ENCODE results near the gene HACD2. TPM values are rescaled to one million over a fixed set of nuclear protein-coding genes. Genes with fewer than 3 reads are reported as not detected.

The HACD2 gene, protein sequence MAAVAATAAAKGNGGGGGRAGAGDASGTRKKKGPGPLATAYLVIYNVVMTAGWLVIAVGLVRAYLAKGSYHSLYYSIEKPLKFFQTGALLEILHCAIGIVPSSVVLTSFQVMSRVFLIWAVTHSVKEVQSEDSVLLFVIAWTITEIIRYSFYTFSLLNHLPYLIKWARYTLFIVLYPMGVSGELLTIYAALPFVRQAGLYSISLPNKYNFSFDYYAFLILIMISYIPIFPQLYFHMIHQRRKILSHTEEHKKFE
- total RNA-seq, result 10 to 100 TPM; 24.9 to 51.6 (median 36.0) TPM

DNA sequence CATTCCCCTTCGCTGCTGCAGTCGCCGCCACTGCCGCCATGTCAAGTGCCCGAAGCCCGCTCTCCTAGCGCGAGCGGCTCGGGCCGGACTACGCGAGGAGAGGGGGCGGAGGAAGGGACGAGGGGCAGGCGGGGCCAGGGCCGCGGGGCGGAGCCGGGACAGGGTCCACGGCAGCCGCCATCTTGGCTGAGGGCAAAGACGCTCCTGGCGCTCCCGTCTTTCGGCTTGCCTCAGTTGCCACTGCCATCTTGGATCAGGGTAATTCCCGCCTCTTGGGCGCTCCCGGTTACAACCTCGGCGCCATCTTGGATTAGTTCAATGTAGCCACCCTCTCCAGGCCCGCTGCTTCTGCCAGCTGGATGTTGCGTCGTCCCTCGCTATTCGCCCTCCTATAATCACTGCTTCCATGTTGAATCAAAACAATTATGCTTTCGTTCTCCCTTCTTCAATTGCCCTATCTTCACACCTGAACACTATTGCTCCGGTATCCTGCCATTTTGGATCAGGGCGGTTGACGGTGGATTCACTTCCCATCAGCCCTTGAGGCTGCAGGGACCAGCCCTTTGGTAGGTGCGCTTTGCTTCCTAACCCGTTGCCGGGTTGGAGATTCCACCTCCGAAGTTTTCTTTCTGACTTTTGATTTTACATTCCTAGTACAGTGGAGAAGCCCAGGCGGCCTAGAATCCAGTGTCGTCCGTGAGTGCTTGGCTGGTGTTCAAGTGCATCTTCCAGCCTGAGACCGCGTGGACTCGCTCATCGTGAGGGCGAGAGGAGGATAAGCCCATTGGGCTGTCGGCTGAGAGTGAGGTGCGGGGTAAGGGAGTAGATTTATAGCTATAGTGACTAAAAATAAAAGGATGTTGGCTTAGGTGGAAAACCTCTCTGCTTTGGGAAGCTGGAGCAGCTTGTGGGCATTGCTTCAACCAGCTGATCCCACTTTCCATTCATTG lies at the start of gene HACD2:
Gene HACD2, minus strand, starts transcription at position 66 of the 950 bp plus-strand sequence. Its CDS starts 26 bp downstream, at position 40.
- Histone ChIP-seq H3K4me3 (peak within 1 kb of the TSS; percentile 80 to 99 (median 87)), H3K4me1 (peaks cover 0 to 32% (median 5%) of the 10 kb centered on the region in 4 donors), H3K27me3 (no peaks in the 10 kb centered on the region), H3K9me3 (no peaks in the 10 kb centered on the region), H3K27ac (peak within 1 kb of the TSS; percentile 86 to 93 (median 91)), H3K36me3 (peaks cover 0 to 20% (median 0%) of the 10 kb centered on the region in 3 donors)
- WGBS, 2 donors, result 0 to 1% methylated on average over 35 to 51 of the region's 54 CpGs
- DNase-seq (ENCODE audit: low spot score in 2 of 2), result peak; percentile 87 to 89
- TF ChIP-seq, protein P1, sequence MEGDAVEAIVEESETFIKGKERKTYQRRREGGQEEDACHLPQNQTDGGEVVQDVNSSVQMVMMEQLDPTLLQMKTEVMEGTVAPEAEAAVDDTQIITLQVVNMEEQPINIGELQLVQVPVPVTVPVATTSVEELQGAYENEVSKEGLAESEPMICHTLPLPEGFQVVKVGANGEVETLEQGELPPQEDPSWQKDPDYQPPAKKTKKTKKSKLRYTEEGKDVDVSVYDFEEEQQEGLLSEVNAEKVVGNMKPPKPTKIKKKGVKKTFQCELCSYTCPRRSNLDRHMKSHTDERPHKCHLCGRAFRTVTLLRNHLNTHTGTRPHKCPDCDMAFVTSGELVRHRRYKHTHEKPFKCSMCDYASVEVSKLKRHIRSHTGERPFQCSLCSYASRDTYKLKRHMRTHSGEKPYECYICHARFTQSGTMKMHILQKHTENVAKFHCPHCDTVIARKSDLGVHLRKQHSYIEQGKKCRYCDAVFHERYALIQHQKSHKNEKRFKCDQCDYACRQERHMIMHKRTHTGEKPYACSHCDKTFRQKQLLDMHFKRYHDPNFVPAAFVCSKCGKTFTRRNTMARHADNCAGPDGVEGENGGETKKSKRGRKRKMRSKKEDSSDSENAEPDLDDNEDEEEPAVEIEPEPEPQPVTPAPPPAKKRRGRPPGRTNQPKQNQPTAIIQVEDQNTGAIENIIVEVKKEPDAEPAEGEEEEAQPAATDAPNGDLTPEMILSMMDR (IDR thresholded peaks at IDR 0.05), result no peak
- TF ChIP-seq POLR2A (IDR thresholded peaks at IDR 0.05) (peak; percentile 56 to 83), EP300 (IDR thresholded peaks at IDR 0.05) (peak; percentile 54 to 90)

DNA sequence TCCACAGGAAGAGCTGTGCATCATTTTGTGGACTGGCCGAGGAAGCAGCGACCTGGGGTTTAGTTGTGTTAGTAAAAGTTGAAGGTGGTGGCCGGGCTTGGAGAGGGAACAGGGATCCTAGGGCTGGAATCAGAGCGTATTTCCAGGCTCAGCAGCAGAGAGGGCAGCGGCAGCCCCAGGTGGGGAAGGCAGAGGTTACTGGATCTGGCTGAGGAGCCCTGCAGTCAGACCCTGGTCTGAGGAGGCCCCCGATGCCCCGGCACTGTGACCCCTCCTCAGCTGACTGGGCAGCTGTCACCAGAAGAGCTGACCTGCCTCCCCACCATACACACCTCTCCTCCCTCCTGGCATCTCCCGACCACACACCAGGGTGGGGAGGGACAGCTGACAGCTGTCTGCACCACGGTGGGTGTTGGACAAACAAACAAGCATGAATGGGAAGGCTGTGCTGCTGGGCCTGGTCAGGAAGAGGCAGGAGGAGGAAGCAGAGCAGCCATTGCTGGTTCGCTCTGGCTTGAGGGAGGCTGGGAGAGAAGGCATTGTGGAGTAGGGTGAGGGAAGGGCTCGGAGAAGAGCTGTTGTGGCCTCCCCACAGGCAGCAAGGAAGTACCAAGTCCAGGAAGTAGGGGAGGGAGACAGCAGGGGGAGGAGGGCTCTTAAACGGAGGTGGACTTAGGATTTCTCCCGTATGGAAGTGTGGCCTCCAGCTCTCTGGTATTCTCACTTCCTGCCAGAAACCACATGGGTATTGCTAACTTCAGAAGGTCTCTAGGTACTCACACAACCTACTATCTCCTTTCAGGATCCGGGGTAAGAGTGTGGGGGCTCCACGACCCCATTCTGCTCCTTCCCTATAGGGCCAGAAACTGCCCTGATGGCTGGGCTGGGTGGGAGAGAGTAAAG lies 49.5 kb upstream of the HACD2 start:
- DNase-seq (ENCODE audit: low spot score in 2 of 2), result no peak
- Histone ChIP-seq H3K4me3 (no peak overlapping the region), H3K36me3 (peaks cover 0 to 37% (median 0%) of the 10 kb centered on the region in 3 donors), H3K4me1 (peaks cover 0 to 37% (median 2%) of the 10 kb centered on the region in 4 donors), H3K9me3 (no peaks in the 10 kb centered on the region), H3K27me3 (no peaks in the 10 kb centered on the region), H3K27ac (peak overlapping the region in 2 of 4 donors; percentile 12 to 28)
- TF ChIP-seq POLR2A (IDR thresholded peaks at IDR 0.05) (no peak), EP300 (IDR thresholded peaks at IDR 0.05) (no peak)
- TF ChIP-seq, protein P1 (IDR thresholded peaks at IDR 0.05), result no peak
- 69 to 71% methylated on average over 13 to 15 of the region's 15 CpGs for WGBS, 2 donors

DNA sequence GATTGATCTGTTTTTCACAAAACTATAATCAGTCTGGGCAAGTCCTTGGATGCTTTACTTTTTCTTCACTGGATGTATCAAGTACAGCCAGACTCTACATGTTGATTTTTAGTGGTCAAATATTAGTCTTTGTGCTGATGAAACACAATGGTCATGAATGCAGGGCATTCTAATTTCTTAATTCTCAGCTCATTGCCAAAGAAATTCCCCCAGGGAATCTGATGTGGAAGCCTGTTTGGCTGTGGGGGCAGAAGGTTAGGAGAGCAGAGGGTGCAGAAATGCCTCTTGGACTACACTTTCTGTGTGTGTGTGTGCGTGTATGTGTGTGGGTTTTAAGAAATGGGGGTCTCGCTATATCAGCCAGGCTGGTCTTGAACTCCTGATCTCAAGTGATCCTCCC lies 48.7 kb upstream of the HACD2 start:
- Histone ChIP-seq H3K9me3 (no peaks in the 10 kb centered on the region), H3K36me3 (peaks cover 0 to 37% (median 0%) of the 10 kb centered on the region in 3 donors), H3K27me3 (no peaks in the 10 kb centered on the region), H3K4me1 (peaks cover 0 to 37% (median 2%) of the 10 kb centered on the region in 4 donors), H3K4me3 (no peak overlapping the region), H3K27ac (peak overlapping the region in 1 of 4 donors; percentile 28)
- no peak for DNase-seq (ENCODE audit: low spot score in 2 of 2)
- WGBS, 2 donors, result 61 to 75% methylated on average over 2 of the region's 2 CpGs
- TF ChIP-seq EP300 (IDR thresholded peaks at IDR 0.05) (peak in 1 of 2 donors; percentile 18), POLR2A (IDR thresholded peaks at IDR 0.05) (no peak)

DNA sequence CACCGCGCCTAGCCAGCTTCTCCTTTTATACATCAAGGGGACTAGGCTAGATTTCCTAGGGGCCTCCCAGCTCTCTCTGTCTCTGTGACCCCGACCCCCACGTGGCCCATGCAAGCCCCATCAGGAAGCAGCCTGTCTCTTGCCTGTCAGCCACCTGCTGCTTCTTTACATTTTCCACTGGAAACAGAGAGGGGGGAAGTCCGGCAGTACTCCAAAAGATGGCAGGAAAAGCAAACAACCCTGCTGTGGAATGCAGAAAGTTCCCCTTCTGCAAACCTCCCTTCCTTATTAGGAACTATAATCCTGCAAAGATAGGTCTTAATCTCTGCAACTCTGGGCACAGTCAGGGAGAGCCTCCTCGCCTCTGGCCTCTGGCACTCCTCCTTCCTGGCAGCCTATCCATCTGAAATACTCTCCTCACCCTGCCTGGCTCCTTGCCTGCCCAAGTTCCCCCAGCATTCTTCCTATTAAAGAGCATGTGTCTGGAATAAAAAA lies 47.4 kb upstream of the HACD2 start:
- TF ChIP-seq EP300 (IDR thresholded peaks at IDR 0.05) (no peak), POLR2A (IDR thresholded peaks at IDR 0.05) (no peak)
- TF ChIP-seq, protein P1 (IDR thresholded peaks at IDR 0.05), result no peak
- WGBS, 2 donors, result 49 to 50% methylated on average over 6 of the region's 6 CpGs
- Histone ChIP-seq H3K36me3 (peaks cover 0 to 33% (median 0%) of the 10 kb centered on the region in 3 donors), H3K9me3 (no peaks in the 10 kb centered on the region), H3K27ac (no peak overlapping the region), H3K4me3 (no peak overlapping the region), H3K27me3 (no peaks in the 10 kb centered on the region), H3K4me1 (peaks cover 0 to 37% (median 2%) of the 10 kb centered on the region in 4 donors)
- DNase-seq (ENCODE audit: low spot score in 2 of 2), result no peak

DNA sequence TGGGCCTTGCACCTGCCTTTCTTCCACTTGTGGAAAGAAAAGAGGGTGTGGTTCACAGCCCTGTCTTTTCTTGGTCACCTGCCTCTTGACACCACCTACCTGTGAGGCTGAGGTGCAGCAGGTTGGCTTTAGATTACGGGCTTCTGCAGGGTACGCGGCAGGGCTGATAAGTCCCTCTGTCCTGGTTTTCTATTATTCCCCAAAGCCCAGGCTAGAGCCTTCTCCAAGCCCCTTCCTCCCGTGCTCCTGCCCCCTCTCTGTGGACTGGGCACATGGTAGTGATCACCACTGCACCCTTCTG lies 44.8 kb upstream of the HACD2 start:
- no peak for DNase-seq (ENCODE audit: low spot score in 2 of 2)
- H3K27me3 ChIP-seq, result no peaks in the 10 kb centered on the region
- H3K36me3 ChIP-seq, result peaks cover 0 to 29% (median 0%) of the 10 kb centered on the region in 3 donors
- H3K4me1 ChIP-seq, result peaks cover 0 to 27% (median 0%) of the 10 kb centered on the region in 4 donors
- no peaks in the 10 kb centered on the region for H3K9me3 ChIP-seq
- H3K27ac ChIP-seq, result no peak overlapping the region
- TF ChIP-seq POLR2A (IDR thresholded peaks at IDR 0.05) (no peak), EP300 (IDR thresholded peaks at IDR 0.05) (no peak)
- TF ChIP-seq, protein P1 (IDR thresholded peaks at IDR 0.05), result no peak
- H3K4me3 ChIP-seq, result no peak overlapping the region
- 91 to 97% methylated on average over 4 of the region's 4 CpGs for WGBS, 2 donors

Measured in tibial nerve (tissue), 4 donors.